Measurements from ENCODE around the gene CSMD2.

CSMD2 gene

DNA sequence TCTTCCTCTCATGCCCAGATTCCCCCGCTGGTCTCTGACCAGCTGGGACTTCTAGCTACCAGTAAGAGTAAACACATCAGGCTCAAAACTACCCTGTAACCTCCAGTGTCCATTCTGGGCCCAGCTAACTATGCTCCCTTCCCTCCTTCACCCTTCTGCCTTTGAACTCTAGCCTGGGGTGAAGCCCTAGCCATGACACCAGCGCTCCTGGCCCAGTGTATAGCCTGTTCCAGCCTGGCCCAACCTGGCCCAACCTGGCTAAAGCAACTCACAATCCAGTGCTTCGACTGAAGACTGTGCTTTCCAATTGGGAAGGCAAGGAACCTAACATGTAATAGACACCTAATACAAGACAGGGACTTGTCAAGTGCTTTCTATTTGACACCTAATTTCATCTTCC is 27.6 kb downstream of the CSMD2 start:
- TF ChIP-seq, protein P1, sequence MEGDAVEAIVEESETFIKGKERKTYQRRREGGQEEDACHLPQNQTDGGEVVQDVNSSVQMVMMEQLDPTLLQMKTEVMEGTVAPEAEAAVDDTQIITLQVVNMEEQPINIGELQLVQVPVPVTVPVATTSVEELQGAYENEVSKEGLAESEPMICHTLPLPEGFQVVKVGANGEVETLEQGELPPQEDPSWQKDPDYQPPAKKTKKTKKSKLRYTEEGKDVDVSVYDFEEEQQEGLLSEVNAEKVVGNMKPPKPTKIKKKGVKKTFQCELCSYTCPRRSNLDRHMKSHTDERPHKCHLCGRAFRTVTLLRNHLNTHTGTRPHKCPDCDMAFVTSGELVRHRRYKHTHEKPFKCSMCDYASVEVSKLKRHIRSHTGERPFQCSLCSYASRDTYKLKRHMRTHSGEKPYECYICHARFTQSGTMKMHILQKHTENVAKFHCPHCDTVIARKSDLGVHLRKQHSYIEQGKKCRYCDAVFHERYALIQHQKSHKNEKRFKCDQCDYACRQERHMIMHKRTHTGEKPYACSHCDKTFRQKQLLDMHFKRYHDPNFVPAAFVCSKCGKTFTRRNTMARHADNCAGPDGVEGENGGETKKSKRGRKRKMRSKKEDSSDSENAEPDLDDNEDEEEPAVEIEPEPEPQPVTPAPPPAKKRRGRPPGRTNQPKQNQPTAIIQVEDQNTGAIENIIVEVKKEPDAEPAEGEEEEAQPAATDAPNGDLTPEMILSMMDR (IDR thresholded peaks at IDR 0.05; ENCODE audit: low read depth, low read length, missing control alignments), result no peak
- no peak overlapping the region for H3K4me3 ChIP-seq (ENCODE audit: low read depth, low read length)
- DNase-seq (ENCODE audit: low read depth), result no peak

DNA sequence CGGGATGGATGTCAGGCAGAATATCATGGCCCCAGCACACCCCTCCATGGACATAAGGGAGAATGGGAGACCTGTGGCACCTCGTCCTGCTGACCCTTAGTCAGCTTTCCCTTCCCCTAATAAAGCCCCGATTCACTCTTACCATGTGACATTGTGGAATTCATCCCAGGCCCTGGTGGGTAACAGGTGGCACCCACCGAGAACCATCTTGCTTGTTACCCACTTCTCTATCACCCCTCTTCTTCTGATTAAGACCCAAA is 32.9 kb downstream of the CSMD2 start:
- H3K4me3 ChIP-seq (ENCODE audit: low read depth, low read length), result no peak overlapping the region
- DNase-seq (ENCODE audit: low read depth), result no peak
- TF ChIP-seq, protein P1 (IDR thresholded peaks at IDR 0.05; ENCODE audit: low read depth, low read length, missing control alignments), result no peak

DNA sequence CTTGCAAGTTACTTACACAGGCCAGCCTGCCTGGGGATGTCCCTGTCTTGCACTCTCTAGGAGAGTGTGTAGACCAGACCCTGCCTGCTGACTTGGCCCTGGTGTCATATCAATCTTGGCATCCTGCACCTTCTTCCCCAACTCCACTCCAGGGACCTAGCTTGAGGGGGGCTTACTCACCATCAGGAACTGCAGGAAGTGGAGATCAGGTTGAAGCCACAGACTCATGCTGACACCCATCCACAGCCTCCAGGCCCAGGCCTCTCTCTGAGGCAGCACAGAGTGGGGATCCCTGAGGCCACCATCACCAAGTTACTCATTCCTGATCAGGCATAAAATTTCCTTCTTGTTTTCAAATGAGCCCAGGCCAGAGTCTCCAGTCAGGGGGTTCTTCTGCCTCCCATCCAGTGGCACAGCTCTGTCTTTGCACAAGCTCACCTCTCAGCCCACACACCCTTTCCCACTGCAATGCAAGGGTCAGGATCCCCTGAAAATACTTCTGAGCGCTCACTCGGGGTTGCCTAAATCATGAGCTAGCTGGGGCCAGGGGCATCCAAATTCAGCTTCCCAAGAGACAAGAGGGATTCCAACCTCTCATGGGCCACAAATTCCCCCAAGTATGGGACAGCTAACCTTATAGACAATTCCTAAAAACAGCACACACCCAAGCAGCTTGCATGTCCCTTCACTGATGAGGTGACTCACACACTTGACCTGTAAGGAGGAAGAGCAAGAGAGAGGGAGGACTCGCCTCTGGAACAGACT is 33.5 kb downstream of the CSMD2 start:
- TF ChIP-seq, protein P1 (IDR thresholded peaks at IDR 0.05; ENCODE audit: low read depth, low read length, missing control alignments), result no peak
- no peak overlapping the region for H3K4me3 ChIP-seq (ENCODE audit: low read depth, low read length)
- DNase-seq (ENCODE audit: low read depth), result no peak

DNA sequence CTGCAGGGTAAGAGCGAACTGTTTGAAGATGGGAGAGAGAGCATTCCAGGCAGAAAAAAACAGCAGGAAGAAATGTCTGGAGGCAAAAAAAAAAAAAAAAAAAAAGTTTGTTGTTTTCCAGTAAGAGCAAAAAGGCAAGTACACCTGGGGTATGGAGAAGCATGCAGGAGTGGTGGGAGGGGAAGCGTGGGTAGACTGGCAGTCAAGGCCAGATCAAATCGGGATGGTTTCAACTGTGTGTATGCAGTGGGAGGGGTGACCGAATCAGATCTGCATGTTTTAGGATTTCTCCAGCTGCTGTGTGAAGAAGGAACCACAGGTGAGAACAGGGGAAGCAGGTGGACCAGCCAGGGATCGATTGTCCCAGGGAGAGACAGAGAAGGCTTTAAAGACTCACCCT is 34.7 kb downstream of the CSMD2 start:
- TF ChIP-seq, protein P1 (IDR thresholded peaks at IDR 0.05; ENCODE audit: low read depth, low read length, missing control alignments), result no peak

DNA sequence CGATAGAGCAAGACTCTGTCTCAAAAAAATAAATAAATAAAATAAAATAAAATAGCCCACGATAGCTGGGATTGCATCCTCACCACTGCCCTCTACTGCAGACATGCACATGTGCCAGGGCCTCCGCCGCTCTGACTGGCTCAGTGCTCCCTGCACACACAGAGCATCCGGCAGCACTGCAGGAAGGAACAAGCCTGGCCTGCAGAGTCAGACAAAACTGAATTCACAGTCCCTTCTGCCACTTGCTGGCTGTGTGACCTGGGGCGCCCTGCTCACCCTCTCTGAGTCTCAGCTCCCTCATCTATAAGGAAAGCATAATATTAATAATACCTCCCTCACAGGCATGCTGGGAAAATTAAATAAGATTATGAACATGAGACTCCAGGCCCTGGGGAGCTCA is 35.4 kb downstream of the CSMD2 start:
- TF ChIP-seq, protein P1 (IDR thresholded peaks at IDR 0.05; ENCODE audit: low read depth, low read length, missing control alignments), result no peak
- no peak overlapping the region for H3K4me3 ChIP-seq (ENCODE audit: low read depth, low read length)
- no peak for DNase-seq (ENCODE audit: low read depth)

More for the DNA sequence above, 34.7 kb downstream of the CSMD2 start:
- H3K4me3 ChIP-seq (ENCODE audit: low read depth, low read length), result no peak overlapping the region
- no peak for DNase-seq (ENCODE audit: low read depth)

DNA sequence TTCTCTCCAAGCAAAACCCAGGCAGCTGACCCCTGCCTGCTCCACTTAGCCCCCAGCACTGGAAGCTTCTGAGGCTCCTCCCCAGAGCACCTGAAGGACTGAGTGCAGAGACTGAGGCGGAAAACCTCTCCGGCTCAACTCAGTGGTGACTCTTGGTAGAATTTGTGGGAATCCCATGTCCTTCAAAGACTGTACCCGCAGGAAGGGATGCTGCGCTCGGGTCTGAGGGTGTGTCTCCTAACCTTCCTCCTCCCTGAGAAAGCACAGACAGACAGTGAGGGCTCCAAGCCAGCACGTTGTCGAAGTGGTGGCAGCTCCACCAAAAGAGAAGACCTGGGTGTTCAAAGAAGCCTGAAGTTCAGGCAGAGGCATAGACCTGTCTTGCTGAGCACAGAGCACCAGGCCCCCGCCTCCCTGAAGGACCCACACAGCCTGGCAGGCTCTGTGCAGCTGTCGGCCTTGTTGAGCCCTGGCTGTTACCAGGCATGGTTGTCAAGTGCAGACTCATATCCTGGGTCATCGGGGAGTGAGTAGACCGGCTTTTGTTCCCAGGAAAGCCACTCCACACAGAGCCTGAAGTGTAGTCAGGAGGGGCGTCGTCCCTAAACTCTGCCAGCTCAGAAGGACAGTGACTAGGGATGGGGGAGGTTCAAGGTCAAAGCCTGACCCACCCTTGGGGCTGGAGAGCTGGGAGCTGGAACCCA is 36.7 kb downstream of the CSMD2 start:
- no peak overlapping the region for H3K4me3 ChIP-seq (ENCODE audit: low read depth, low read length)
- TF ChIP-seq, protein P1 (IDR thresholded peaks at IDR 0.05; ENCODE audit: low read depth, low read length, missing control alignments), result no peak
- no peak for DNase-seq (ENCODE audit: low read depth)
